ENCODE data around the gene KCNJ9.
"Not testable (repeated sequence)": the region's sequence is repeated elsewhere in the genome, so short reads cannot be mapped to it uniquely, and the experiment has no call there.

The KCNJ9 gene

GRCh38 chr1:160104486-160104885 lies 23.1 kb downstream of the KCNJ9 start:
- no peak for DNase-seq

- no peak for DNase-seq
Observed at GRCh38 chr1:160105155-160105554, 23.8 kb downstream of the KCNJ9 start.

- no peak for DNase-seq
Observed at GRCh38 chr1:160107512-160107911, 26.2 kb downstream of the KCNJ9 start.

GRCh38 chr1:160108888-160109662 lies 27.7 kb downstream of the KCNJ9 start:
- peak; percentile 58 for DNase-seq

- no peak for DNase-seq
Observed at GRCh38 chr1:160109686-160110085, 28.3 kb downstream of the KCNJ9 start.

- DNase-seq: not testable (repeated sequence)
Observed at GRCh38 chr1:160111462-160111861, 30.1 kb downstream of the KCNJ9 start.

- DNase-seq: no peak
Observed at GRCh38 chr1:160112357-160112756, 31.0 kb downstream of the KCNJ9 start.

- DNase-seq: no peak
Observed at GRCh38 chr1:160113407-160113806, 32.1 kb downstream of the KCNJ9 start.

- no peak for DNase-seq
Observed at GRCh38 chr1:160114085-160114484, 32.7 kb downstream of the KCNJ9 start.

- DNase-seq: no peak
Observed at GRCh38 chr1:160115545-160116282, 34.4 kb downstream of the KCNJ9 start, which contains the start of gene ATP1A2. ATP1A2 (plus strand) TSS chr1:160115759; CDS start chr1:160115862, 103 bp downstream.

- DNase-seq: no peak
Observed at GRCh38 chr1:160116283-160117147, 35.2 kb downstream of the KCNJ9 start.

GRCh38 chr1:160117300-160117699 lies 36.0 kb downstream of the KCNJ9 start:
- DNase-seq: no peak

GRCh38 chr1:160117709-160118183 lies 36.4 kb downstream of the KCNJ9 start:
- no peak for DNase-seq

GRCh38 chr1:160118928-160119327 lies 37.6 kb downstream of the KCNJ9 start:
- no peak for DNase-seq

- DNase-seq: no peak
Observed at GRCh38 chr1:160120797-160121196, 39.5 kb downstream of the KCNJ9 start.

- DNase-seq: no peak
Observed at GRCh38 chr1:160121388-160121787, 40.0 kb downstream of the KCNJ9 start.

GRCh38 chr1:160122978-160123495 lies 41.7 kb downstream of the KCNJ9 start:
- no peak for DNase-seq

- no peak for DNase-seq
Observed at GRCh38 chr1:160123726-160124125, 42.4 kb downstream of the KCNJ9 start.

- DNase-seq: no peak
Observed at GRCh38 chr1:160124705-160125478, 43.6 kb downstream of the KCNJ9 start.

GRCh38 chr1:160125746-160126145 lies 44.4 kb downstream of the KCNJ9 start:
- no peak for DNase-seq

- not testable (repeated sequence) for DNase-seq
Observed at GRCh38 chr1:160126342-160126741, 45.0 kb downstream of the KCNJ9 start.

GRCh38 chr1:160127381-160127780 lies 46.0 kb downstream of the KCNJ9 start:
- no peak for DNase-seq
